Subcutaneous abdominal adipose tissue (tissue), 5 donors: ENCODE data around the gene ADAMTS7.

Experiments used
- H3K27ac ChIP-seq: one replicate; pipeline ENCODE4 v1.7.0; 2013; ENCODE audit warnings: low read depth, mild to moderate bottlenecking, inconsistent platforms, low read length, moderate library complexity
- H3K27me3 ChIP-seq, 5 donors: one replicate each; pipeline ENCODE4 v1.7.0; 2013; ENCODE audit warnings: low read length in 5 of 5, inconsistent platforms in 1 of 5; ENCODE audit not compliant: control insufficient read depth in 5 of 5, insufficient read depth in 4 of 5
- H3K36me3 ChIP-seq, 5 donors: one replicate each; pipeline ENCODE4 v1.7.0; 2013; ENCODE audit warnings: low read length in 5 of 5; ENCODE audit not compliant: control insufficient read depth in 5 of 5, insufficient read depth in 5 of 5
- H3K4me1 ChIP-seq, 5 donors: one replicate each; pipeline ENCODE4 v1.7.0; 2013; ENCODE audit warnings: low read length in 5 of 5, mild to moderate bottlenecking in 3 of 5, moderate library complexity in 1 of 5; ENCODE audit not compliant: control insufficient read depth in 5 of 5, insufficient read depth in 5 of 5
- H3K4me3 ChIP-seq, 5 donors: one replicate each; pipeline ENCODE4 v1.7.0; 2013; ENCODE audit warnings: low read length in 5 of 5, low read depth in 1 of 5
- H3K9ac ChIP-seq, 5 donors: one replicate each; pipeline ENCODE4 v1.7.0; 2013; ENCODE audit warnings: low read length in 5 of 5, mild to moderate bottlenecking in 4 of 5, moderate library complexity in 3 of 5
- H3K9me3 ChIP-seq, 5 donors: one replicate each; pipeline ENCODE4 v1.7.0; 2013; ENCODE audit warnings: low read length in 5 of 5; ENCODE audit not compliant: control insufficient read depth in 5 of 5
- donor health status: healthy.
- donor health status: healthy.
- donor health status: healthy.
- donor health status: healthy.
- donor health status: healthy.

ADAMTS7 gene

DNA sequence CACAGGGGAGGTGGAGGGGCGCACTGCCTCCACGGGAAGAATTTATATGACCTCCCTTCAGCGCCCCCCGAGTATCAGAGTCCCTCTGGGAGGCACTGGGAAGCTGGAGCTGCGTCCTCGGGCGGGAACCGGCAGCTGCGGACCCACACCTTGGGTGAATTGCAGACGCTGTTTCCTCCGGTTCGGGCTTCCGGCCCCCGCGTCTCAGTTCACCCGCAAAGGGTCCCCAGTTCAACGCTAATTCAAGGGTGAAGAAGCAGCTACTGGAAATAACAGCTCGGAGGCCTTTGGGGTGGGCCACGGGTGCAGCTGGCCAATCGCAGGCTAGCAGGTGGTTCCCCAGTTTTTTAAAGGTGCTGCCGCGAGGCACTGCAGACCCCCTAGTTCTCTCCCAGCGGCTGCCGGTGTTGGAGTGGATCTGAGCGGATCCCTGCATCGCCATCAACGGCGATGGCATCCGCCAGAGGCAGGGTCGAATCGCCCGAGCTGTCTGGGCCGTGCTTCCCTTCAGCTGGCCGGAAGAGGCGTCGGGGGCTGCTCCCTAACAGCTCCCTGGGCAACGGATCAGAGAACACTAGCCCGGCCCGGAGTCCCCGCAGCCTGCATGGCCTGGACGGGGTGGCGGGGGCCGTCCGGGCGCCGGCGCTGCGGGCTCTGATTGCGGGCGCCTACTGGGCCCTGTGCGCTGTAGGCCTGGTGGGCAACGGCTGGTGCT, 19.4 kb upstream of the ADAMTS7 start:
- no peaks in the 10 kb centered on the region for H3K36me3 ChIP-seq
- H3K4me3 ChIP-seq, result peak overlapping the region in 3 of 5 donors; percentile 36 to 57 (median 49)
- peak overlapping the region in 1 of 5 donors; percentile 12 for H3K9ac ChIP-seq
- H3K27me3 ChIP-seq, result peaks cover 0 to 9% (median 0%) of the 10 kb centered on the region in 5 donors
- H3K4me1 ChIP-seq, result peaks cover 0 to 41% (median 26%) of the 10 kb centered on the region in 5 donors
- H3K27ac ChIP-seq, result no peak overlapping the region
- no peaks in the 10 kb centered on the region for H3K9me3 ChIP-seq

DNA sequence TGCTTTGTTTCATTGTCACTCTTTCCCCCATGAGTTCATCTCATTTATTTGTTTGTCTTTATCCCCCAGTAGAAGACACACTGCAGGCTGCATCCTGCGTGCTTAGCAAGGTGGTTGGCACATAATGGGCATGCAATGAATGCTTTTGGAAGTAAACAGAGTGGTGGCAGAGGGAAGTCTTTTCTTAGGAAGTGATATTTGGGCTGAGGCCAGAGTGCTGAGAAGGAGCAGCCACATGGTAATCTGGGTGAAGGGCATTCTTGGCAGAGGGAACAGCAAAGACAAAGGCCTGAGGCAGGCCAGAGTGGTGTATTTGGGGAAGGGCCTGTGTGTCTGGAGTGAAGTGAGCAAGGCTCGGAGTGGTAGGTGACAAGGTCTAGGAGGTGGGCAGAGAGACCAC, 17.7 kb upstream of the ADAMTS7 start:
- H3K9me3 ChIP-seq, result no peaks in the 10 kb centered on the region
- no peak overlapping the region for H3K27ac ChIP-seq
- H3K27me3 ChIP-seq, result peaks cover 0 to 9% (median 0%) of the 10 kb centered on the region in 5 donors
- no peak overlapping the region for H3K4me3 ChIP-seq
- H3K9ac ChIP-seq, result no peak overlapping the region
- H3K36me3 ChIP-seq, result no peaks in the 10 kb centered on the region
- peaks cover 0 to 51% (median 32%) of the 10 kb centered on the region in 5 donors for H3K4me1 ChIP-seq

DNA sequence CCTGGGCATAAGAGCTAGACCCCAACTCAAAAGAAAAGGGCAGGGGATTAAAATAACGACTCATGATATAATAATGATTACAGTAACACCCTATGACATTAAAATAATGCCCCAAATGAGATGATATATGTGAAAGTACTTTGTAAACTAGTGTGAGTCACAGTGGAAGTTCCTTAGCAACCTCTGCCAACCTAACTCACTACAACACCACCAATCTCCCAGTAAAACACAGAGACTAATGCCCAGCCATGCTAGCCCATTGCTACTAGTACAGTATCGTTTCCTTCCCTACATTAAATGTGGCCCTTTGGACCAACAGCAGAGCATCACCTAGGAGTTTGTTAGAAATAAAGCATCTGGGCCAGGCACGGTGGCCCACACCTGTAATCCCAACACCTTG, 11.2 kb upstream of the ADAMTS7 start:
- Histone ChIP-seq H3K4me3 (no peak overlapping the region), H3K27me3 (no peaks in the 10 kb centered on the region), H3K36me3 (no peaks in the 10 kb centered on the region), H3K4me1 (peaks cover 0 to 22% (median 13%) of the 10 kb centered on the region in 5 donors), H3K27ac (no peak overlapping the region), H3K9ac (no peak overlapping the region), H3K9me3 (no peaks in the 10 kb centered on the region)

DNA sequence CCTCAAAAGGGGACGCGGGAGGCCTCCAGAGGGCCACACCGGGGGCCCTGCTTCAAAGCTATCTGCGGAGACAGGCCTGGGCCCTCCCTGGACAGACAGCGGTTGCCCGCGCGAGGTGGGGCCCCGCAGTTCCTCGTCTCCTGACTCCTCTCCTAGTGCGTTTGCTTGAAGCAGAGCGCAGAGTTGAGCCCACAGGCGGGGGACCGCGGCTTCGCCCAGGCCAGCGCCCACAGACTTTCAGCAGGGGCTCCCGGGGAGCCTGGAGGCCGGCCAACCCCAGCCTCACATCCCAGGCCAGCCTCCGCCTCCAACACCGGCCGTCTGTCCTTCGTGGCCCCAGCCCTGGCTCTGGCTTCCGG, 540 bp upstream of the ADAMTS7 start:
- Histone ChIP-seq H3K4me1 (peaks cover 0 to 28% (median 18%) of the 10 kb centered on the region in 5 donors), H3K9me3 (peaks cover 0 to 7% (median 0%) of the 10 kb centered on the region in 5 donors), H3K27me3 (no peaks in the 10 kb centered on the region), H3K36me3 (no peaks in the 10 kb centered on the region), H3K4me3 (peak overlapping the region; percentile 57 to 74 (median 67)), H3K9ac (peak overlapping the region; percentile 48 to 89 (median 72)), H3K27ac (peak overlapping the region; percentile 41)

DNA sequence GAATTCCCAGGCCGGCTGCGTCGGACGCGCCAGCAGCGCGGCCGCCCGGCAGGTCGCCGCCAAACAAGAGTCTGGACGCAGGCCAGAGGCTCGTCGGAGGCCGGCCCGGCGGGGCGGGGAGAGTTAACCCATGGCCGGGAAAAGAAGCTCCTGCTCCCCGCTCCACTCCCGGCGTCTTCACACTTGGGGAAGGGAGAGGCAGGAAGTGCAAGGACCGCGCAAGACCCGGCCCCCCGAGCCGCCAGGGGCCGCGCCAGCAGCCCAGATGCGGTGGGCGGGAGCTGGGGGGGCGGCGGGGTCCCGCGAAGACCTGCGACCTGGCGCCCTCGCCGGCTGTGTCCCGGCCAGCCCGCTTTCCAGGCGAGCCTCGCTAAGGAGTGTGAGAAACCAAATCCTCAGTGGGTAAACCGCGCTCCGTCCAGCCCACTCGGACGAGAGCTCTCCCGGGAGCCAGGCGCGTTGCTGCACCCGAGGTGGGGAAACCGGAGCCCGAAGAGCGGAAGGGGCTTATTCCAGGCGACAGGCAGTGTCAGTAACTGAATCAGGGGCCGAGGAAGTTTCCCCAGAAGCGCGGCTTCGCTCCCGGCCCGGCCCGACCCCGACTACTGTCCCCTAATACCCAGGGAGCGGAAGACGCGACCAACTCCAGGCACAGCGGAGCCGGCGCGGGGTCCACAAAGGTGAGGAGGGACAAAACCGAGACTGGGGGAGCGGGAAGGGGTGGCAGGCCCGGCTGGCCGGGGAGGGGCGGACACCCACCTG, 721 bp downstream of the ADAMTS7 start:
- H3K9ac ChIP-seq, result peak overlapping the region in 4 of 5 donors; percentile 24 to 76 (median 69)
- H3K27ac ChIP-seq, result peak overlapping the region; percentile 57
- peaks cover 0 to 28% (median 18%) of the 10 kb centered on the region in 5 donors for H3K4me1 ChIP-seq
- no peaks in the 10 kb centered on the region for H3K36me3 ChIP-seq
- peak overlapping the region in 4 of 5 donors; percentile 72 to 75 (median 74) for H3K4me3 ChIP-seq
- peaks cover 0 to 7% (median 0%) of the 10 kb centered on the region in 5 donors for H3K9me3 ChIP-seq
- no peaks in the 10 kb centered on the region for H3K27me3 ChIP-seq

DNA sequence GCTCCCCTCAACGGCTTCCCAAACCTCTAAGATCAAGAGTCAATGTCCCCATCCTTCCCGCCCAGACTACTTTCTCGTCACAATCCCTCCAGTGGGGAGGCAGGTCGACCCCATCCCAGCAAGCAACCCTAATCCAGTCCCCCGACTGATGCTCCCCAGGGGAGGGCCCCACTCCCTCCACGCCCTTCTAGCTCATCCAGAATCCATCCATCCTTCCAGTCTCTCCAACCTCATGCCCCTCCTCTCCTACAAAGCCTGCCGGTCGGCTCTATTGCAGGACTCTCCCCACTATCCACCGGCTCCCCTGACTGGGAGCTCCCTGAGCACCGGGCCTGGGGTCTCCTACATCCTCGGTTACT, 1.3 kb downstream of the ADAMTS7 start:
- Histone ChIP-seq H3K27ac (peak overlapping the region; percentile 57), H3K9ac (peak overlapping the region in 2 of 5 donors; percentile 24 to 76), H3K9me3 (peaks cover 0 to 7% (median 0%) of the 10 kb centered on the region in 5 donors), H3K4me3 (peak overlapping the region; percentile 44 to 75 (median 73)), H3K36me3 (no peaks in the 10 kb centered on the region), H3K27me3 (no peaks in the 10 kb centered on the region), H3K4me1 (peaks cover 0 to 28% (median 18%) of the 10 kb centered on the region in 5 donors)

DNA sequence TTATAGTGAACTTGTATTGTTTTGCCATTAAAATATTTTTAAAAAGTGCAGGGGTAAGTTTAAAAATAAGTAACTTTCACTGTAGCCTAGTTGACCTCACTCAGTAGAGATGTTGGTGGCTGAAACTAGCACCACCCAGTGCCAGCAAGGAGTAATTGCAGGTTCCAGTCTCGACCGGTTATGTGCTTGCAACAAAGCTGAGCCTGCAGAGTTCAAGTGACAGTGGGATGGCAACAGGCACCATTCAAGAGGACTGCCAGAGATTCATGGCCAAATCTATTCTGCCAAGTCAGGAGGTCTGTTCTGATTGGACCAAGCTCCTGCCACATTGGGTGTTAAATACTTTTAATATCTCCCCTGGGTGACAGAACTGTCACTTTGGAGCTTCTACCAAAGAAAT, 2.7 kb downstream of the ADAMTS7 start:
- H3K4me1 ChIP-seq, result peaks cover 0 to 28% (median 18%) of the 10 kb centered on the region in 5 donors
- peaks cover 0 to 7% (median 0%) of the 10 kb centered on the region in 5 donors for H3K9me3 ChIP-seq
- H3K36me3 ChIP-seq, result no peaks in the 10 kb centered on the region
- no peak overlapping the region for H3K9ac ChIP-seq
- H3K27ac ChIP-seq, result no peak overlapping the region
- H3K4me3 ChIP-seq, result no peak overlapping the region
- H3K27me3 ChIP-seq, result no peaks in the 10 kb centered on the region

DNA sequence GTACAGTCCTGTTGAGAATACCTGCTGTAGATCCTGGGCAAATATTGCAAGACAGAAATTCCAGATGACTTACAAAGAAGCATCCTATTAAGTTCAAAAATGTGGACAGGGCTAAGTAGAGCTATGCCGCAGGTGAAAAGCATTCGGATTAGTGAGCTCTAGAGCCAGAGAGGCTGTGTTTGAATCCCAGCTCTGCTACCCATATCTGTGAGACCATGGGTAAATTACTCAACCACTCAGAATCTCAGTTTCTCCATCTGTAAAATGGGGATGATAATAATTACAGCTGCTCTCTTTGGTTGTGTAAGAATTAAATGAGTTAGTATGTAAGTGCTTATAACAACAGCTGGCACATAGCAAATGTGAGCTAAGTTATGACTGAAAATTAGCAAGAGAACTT, 3.9 kb downstream of the ADAMTS7 start:
- Histone ChIP-seq H3K27me3 (no peaks in the 10 kb centered on the region), H3K36me3 (no peaks in the 10 kb centered on the region), H3K27ac (no peak overlapping the region), H3K4me3 (no peak overlapping the region), H3K9ac (no peak overlapping the region), H3K9me3 (peaks cover 0 to 7% (median 0%) of the 10 kb centered on the region in 5 donors), H3K4me1 (peaks cover 0 to 27% (median 15%) of the 10 kb centered on the region in 5 donors)

DNA sequence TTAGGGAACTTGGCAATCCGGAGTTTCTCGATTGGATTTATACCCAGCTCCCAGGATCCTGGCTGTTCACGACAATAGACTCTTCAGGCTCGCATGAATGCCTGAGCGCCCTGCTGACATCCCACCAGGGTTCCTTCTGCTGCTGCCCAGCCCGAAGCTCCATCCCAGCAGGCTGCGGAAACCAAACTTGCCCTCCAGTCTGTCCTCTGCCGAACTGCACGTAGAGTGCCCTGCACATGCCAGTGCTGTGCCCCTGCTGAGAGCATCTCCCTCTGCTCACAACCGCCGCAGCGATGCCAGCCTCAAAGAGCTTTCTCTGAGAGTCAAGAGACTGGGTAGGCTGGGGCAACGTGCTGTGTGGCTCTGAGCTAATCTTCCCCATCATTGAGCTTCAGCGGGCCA, 6.9 kb downstream of the ADAMTS7 start:
- no peak overlapping the region for H3K9ac ChIP-seq

DNA sequence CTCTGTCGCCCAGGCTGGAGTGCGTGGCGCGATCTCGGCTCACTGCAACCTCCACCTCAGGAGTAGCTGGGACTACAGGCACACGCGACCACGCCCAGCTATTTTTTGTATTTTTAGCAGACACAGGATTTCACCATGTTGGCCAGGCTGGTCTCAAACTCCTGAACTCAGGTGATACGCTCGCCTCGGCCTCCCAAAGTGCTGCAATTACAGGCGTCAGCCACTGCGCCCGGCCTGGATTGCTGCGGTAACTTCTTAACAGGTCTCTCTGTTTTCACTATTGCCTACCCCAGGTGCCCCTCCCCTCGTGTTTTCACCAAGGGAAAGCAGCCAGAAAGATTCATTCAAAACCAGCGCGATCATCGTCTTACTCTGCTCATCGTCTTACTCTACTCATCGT, 10.5 kb downstream of the ADAMTS7 start:
- H3K36me3 ChIP-seq, result peaks cover 0 to 12% (median 6%) of the 10 kb centered on the region in 5 donors
- no peak overlapping the region for H3K27ac ChIP-seq

More for the DNA sequence above, 6.9 kb downstream of the ADAMTS7 start:
- Histone ChIP-seq H3K9me3 (peaks cover 0 to 7% (median 0%) of the 10 kb centered on the region in 5 donors), H3K36me3 (no peaks in the 10 kb centered on the region), H3K4me3 (no peak overlapping the region), H3K27me3 (no peaks in the 10 kb centered on the region), H3K27ac (no peak overlapping the region), H3K4me1 (no peaks in the 10 kb centered on the region)

More for the DNA sequence above, 10.5 kb downstream of the ADAMTS7 start:
- no peak overlapping the region for H3K9ac ChIP-seq
- H3K9me3 ChIP-seq, result no peaks in the 10 kb centered on the region
- no peaks in the 10 kb centered on the region for H3K27me3 ChIP-seq
- no peak overlapping the region for H3K4me3 ChIP-seq
- H3K4me1 ChIP-seq, result peaks cover 0 to 9% (median 7%) of the 10 kb centered on the region in 5 donors
